ENCODE results near the gene LINGO4. TPM values are rescaled to one million over a fixed set of nuclear protein-coding genes. Genes with fewer than 3 reads are reported as not detected.

Gene LINGO4
- polyA plus RNA-seq, 1 donor (not counting 4 experiments of a cell fraction or from before 2014, with no cell fraction given) = not detected

DNA sequence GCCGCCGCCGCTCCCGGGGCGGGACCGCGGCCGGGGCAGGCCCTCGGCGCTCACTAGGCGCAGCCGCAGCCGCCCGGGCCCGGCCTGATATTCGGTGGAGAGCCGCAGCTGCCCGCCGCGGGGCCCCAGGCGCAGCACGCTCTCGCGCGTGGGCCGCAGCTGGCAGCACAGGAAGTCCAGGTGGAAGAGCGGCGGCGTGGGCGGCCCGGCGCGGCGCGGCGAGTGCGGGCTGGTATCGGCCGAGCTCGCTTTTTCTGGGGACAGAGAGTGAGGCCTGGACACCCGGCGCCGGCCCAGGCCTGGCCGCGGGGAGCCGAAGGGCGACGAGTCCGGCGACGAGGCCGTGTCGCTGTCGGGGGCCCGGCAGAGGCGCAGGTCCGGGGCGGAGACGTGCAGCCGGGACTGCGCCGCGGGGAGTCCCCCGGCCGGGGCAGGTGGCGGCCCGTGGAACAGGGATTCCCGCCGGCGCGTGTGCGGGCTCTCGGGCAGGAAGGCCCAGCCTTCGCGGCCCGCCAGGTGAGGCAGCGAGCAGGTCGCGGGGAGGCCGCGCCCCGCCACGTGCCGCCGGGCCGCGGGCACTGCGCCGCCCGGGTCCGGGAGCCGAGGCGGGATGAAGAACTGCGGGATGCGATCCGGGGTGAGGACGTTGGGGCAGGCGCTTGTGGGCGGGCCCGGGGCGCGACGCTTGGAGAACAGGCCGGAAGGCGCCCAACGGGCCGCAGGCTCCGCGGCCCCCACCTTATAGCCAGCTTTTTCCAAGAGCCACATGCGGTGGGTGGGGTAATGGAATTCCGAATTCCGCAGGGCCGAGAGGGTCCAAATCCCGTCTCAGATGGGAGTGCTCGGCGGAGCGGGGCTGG lies 33.2 kb upstream of the LINGO4 start:
- Histone ChIP-seq H2AFZ (ENCODE audit: control insufficient read depth, low read length) (no peak overlapping the region), H3K4me3 (ENCODE audit: control insufficient read depth in 2 of 3, extremely low read depth in 1 of 3, insufficient read depth in 2 of 3, low read depth in 1 of 3, low read length in 3 of 3) (no peak overlapping the region), H3K27me3 (ENCODE audit: control insufficient read depth, extremely low read depth, insufficient read depth, low read length) (no peaks in the 10 kb centered on the region), H3K79me2 (ENCODE audit: control insufficient read depth, insufficient read depth, low read length) (no peaks in the 10 kb centered on the region), H3K4me1 (ENCODE audit: control insufficient read depth, extremely low read depth, insufficient read depth, low read length) (peaks cover 31% of the 10 kb centered on the region), H3K4me2 (ENCODE audit: control insufficient read depth, extremely low read depth, insufficient read depth, low read depth, low read length) (no peak overlapping the region), H3K9me3 (ENCODE audit: control insufficient read depth, low read depth, low read length) (no peaks in the 10 kb centered on the region), H4K20me1 (ENCODE audit: control insufficient read depth, extremely low read depth, insufficient read depth, low read length) (no peaks in the 10 kb centered on the region), H3K27ac (ENCODE audit: control insufficient read depth, insufficient read depth, low read length) (no peak overlapping the region), H3K36me3 (ENCODE audit: control insufficient read depth in 2 of 2, extremely low read depth in 1 of 2, insufficient read depth in 2 of 2, low read length in 2 of 2) (no peaks in the 10 kb centered on the region), H3K9ac (ENCODE audit: control insufficient read depth, extremely low read depth, insufficient read depth, low read length) (no peak overlapping the region), H3K9me1 (ENCODE audit: control insufficient read depth, extremely low read depth, insufficient read depth, low read length) (peaks cover 2% of the 10 kb centered on the region)
- DNase-seq (ENCODE audit: low read depth, low spot score) (no peak), FAIRE-seq (no peak)
- TF ChIP-seq EZH2 (IDR thresholded peaks at IDR 0.05; ENCODE audit: low read length) = no peak
- TF ChIP-seq, protein P1, sequence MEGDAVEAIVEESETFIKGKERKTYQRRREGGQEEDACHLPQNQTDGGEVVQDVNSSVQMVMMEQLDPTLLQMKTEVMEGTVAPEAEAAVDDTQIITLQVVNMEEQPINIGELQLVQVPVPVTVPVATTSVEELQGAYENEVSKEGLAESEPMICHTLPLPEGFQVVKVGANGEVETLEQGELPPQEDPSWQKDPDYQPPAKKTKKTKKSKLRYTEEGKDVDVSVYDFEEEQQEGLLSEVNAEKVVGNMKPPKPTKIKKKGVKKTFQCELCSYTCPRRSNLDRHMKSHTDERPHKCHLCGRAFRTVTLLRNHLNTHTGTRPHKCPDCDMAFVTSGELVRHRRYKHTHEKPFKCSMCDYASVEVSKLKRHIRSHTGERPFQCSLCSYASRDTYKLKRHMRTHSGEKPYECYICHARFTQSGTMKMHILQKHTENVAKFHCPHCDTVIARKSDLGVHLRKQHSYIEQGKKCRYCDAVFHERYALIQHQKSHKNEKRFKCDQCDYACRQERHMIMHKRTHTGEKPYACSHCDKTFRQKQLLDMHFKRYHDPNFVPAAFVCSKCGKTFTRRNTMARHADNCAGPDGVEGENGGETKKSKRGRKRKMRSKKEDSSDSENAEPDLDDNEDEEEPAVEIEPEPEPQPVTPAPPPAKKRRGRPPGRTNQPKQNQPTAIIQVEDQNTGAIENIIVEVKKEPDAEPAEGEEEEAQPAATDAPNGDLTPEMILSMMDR (optimal IDR thresholded peaks at IDR 0.05 in 1 of 3, IDR thresholded peaks at IDR 0.05 in 1 of 3, conservative IDR thresholded peaks at IDR 0.05 in 1 of 3; ENCODE audit: extremely low read depth in 1 of 3, insufficient read depth in 2 of 3, low read length in 3 of 3) = no peak
- dilution Hi-C loops (cut with MboI; ENCODE audit: extremely low pct_ligation_motif_present, low sequenced_read_pairs) = no loop called here

DNA sequence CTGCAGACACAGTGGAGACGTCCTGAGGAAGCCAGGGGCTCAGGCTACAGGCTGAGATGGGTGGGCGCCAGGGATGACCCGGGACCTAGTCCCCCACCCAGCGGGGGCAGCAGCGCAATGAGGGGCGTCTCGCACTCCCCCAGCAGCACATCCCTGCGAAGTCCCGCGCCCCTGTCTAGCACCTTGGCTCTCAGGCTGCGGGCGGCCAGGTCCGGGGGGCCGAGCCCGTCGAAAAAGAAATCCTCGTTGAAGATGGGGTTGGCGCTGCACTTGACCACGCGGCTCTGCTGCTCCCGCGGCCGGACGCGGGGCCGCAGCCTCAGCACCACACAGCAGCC lies 32.6 kb upstream of the LINGO4 start:
- H3K27me3 ChIP-seq (ENCODE audit: control insufficient read depth, extremely low read depth, insufficient read depth, low read length) = no peaks in the 10 kb centered on the region
- peaks cover 2% of the 10 kb centered on the region for H3K9me1 ChIP-seq (ENCODE audit: control insufficient read depth, extremely low read depth, insufficient read depth, low read length)
- H3K79me2 ChIP-seq (ENCODE audit: control insufficient read depth, insufficient read depth, low read length) = no peaks in the 10 kb centered on the region
- TF ChIP-seq EZH2 (IDR thresholded peaks at IDR 0.05; ENCODE audit: low read length) = no peak
- TF ChIP-seq, protein P1 (optimal IDR thresholded peaks at IDR 0.05 in 1 of 3, IDR thresholded peaks at IDR 0.05 in 1 of 3, conservative IDR thresholded peaks at IDR 0.05 in 1 of 3; ENCODE audit: extremely low read depth in 1 of 3, insufficient read depth in 2 of 3, low read length in 3 of 3) = no peak
- H3K4me3 ChIP-seq (ENCODE audit: control insufficient read depth in 2 of 3, extremely low read depth in 1 of 3, insufficient read depth in 2 of 3, low read depth in 1 of 3, low read length in 3 of 3) = no peak overlapping the region
- H3K4me1 ChIP-seq (ENCODE audit: control insufficient read depth, extremely low read depth, insufficient read depth, low read length) = peaks cover 31% of the 10 kb centered on the region
- dilution Hi-C loops (cut with MboI; ENCODE audit: extremely low pct_ligation_motif_present, low sequenced_read_pairs) = no loop called here
- no peaks in the 10 kb centered on the region for H3K9me3 ChIP-seq (ENCODE audit: control insufficient read depth, low read depth, low read length)
- no peaks in the 10 kb centered on the region for H4K20me1 ChIP-seq (ENCODE audit: control insufficient read depth, extremely low read depth, insufficient read depth, low read length)
- no peak for DNase-seq (ENCODE audit: low read depth, low spot score)
- no peak overlapping the region for H3K27ac ChIP-seq (ENCODE audit: control insufficient read depth, insufficient read depth, low read length)
- H3K4me2 ChIP-seq (ENCODE audit: control insufficient read depth, extremely low read depth, insufficient read depth, low read depth, low read length) = no peak overlapping the region
- H2AFZ ChIP-seq (ENCODE audit: control insufficient read depth, low read length) = no peak overlapping the region
- H3K9ac ChIP-seq (ENCODE audit: control insufficient read depth, extremely low read depth, insufficient read depth, low read length) = no peak overlapping the region
- no peak for FAIRE-seq
- no peaks in the 10 kb centered on the region for H3K36me3 ChIP-seq (ENCODE audit: control insufficient read depth in 2 of 2, extremely low read depth in 1 of 2, insufficient read depth in 2 of 2, low read length in 2 of 2)

Data from keratinocyte (primary cell).